ENCODE measurements around the gene PCDH11Y.
"Not testable (repeated sequence)": the region's sequence is repeated elsewhere in the genome, so short reads cannot be mapped to it uniquely, and the experiment has no call there.

Gene PCDH11Y

GRCh38 chrY:5761403-5761802 is 761.3 kb downstream of the PCDH11Y start:
- not testable (repeated sequence) for H3K9me2 ChIP-seq (replicated peaks; ENCODE audit: insufficient read depth, low read length); H4K20me1 ChIP-seq (ENCODE audit: insufficient read depth, low read length); H3K79me2 ChIP-seq (ENCODE audit: low read length); H3K4me1 ChIP-seq (ENCODE audit: low read length); H3K27me3 ChIP-seq (replicated peaks; ENCODE audit: insufficient read depth, low read length); H3F3A ChIP-seq (ENCODE audit: insufficient read depth, low read length); H2AFZ ChIP-seq (ENCODE audit: low read length); H3K9me3 ChIP-seq (replicated peaks; ENCODE audit: insufficient read depth, low read length); H3K4me2 ChIP-seq (ENCODE audit: low read depth, low read length); H3K9ac ChIP-seq (ENCODE audit: low read length); H3K4me3 ChIP-seq (ENCODE audit: low read length); H3K27ac ChIP-seq (ENCODE audit: low read length); H3K36me3 ChIP-seq (replicated peaks; ENCODE audit: insufficient read depth, low read length); DNase-seq

DNA sequence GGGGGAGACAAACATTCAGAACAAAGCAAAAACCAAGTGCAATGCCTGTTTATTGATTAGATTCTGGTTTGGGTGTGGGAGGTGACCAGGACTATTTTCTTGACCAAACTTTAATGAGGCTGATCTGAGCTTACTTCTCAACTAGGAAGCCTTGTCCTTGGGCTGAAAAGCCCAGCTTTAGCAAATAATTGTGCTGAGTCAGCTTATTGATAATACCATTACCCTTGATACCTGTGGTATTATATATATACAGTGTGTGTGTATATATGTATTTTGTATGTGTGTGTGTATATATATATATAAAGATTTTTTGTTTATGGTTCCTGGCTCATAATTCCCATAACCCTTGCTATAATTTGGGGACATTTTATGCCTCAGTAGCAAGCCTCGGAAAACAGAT is 776.4 kb downstream of the PCDH11Y start:
- H3K4me1 ChIP-seq (ENCODE audit: low read length); H3K9me3 ChIP-seq (replicated peaks; ENCODE audit: insufficient read depth, low read length); H3K4me2 ChIP-seq (ENCODE audit: low read depth, low read length); H2AFZ ChIP-seq (ENCODE audit: low read length); H3K4me3 ChIP-seq (ENCODE audit: low read length); H3F3A ChIP-seq (ENCODE audit: insufficient read depth, low read length); H4K20me1 ChIP-seq (ENCODE audit: insufficient read depth, low read length); H3K27me3 ChIP-seq (replicated peaks; ENCODE audit: insufficient read depth, low read length); H3K79me2 ChIP-seq (ENCODE audit: low read length); DNase-seq; H3K9ac ChIP-seq (ENCODE audit: low read length); H3K9me2 ChIP-seq (replicated peaks; ENCODE audit: insufficient read depth, low read length); H3K36me3 ChIP-seq (replicated peaks; ENCODE audit: insufficient read depth, low read length); H3K27ac ChIP-seq (ENCODE audit: low read length): not testable (repeated sequence)
